OCI-M2 (cell line): ENCODE data around the gene TGM2.
"Not testable (repeated sequence)": the region's sequence is repeated elsewhere in the genome, so short reads cannot be mapped to it uniquely, and the experiment has no call there.

Source experiments
- DNase-seq: peaks from one replicate; lab custom pipeline; 2025; ENCODE audit not compliant: unreplicated experiment; lab: John Stamatoyannopoulos, UW

TGM2 gene

DNA sequence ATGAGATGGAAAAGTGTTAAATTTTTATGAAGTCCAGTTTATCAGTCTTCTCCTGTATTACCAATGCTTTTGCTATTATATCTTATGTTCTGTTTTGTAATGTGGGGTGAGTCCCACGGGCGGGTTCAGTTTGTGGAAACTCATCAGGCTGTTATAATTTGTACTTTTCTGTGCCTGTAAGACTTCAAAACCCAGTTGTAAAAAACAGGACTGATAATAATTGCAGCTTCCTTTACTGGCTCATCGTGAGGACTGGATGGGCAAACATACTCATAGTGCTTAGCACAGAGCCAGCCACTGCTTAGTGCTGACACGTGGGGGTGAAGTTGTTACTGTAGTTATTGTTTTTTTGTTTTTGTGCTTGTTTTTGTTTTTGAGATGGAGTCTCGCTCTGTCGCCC lies 45.6 kb downstream of the TGM2 start:
- no peak for DNase-seq

DNA sequence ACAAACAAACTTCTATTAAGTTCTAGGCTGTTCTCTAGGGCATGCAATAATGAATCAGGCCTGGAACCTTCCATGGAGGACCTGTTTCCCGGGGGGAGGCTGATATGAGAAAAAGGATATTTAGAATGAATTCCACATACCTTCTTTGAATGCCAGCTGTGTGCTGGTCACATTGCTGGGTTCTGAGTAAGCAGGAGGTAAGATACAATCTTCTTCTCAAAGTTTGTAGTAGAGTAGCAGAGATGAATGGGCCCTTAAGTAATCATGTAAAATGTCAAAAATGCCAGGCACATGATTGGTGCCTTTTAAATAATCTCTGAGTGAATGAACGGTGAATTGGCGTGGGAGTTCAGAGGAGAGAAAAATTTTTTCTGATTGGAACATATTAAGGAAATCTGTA lies 47.4 kb downstream of the TGM2 start:
- DNase-seq: no peak

DNA sequence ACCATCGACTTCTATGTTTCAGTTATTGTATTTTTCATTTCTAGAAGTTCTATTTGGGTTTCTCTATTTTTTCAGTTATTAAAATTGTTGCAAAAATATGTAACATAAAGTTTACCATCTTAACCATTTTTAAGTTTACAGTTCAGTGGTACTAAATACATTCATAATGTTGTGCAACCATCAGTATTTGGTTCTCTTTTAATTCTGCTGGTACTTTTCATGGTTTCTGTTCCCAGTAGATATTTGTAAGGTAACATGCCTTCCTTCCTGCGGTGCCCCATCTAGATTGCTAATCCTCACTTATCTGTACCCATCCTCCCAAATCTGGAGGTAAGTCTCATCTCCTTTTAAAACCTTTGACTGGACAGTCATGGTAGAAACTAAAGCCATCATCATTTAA lies 47.9 kb downstream of the TGM2 start:
- no peak for DNase-seq

DNA sequence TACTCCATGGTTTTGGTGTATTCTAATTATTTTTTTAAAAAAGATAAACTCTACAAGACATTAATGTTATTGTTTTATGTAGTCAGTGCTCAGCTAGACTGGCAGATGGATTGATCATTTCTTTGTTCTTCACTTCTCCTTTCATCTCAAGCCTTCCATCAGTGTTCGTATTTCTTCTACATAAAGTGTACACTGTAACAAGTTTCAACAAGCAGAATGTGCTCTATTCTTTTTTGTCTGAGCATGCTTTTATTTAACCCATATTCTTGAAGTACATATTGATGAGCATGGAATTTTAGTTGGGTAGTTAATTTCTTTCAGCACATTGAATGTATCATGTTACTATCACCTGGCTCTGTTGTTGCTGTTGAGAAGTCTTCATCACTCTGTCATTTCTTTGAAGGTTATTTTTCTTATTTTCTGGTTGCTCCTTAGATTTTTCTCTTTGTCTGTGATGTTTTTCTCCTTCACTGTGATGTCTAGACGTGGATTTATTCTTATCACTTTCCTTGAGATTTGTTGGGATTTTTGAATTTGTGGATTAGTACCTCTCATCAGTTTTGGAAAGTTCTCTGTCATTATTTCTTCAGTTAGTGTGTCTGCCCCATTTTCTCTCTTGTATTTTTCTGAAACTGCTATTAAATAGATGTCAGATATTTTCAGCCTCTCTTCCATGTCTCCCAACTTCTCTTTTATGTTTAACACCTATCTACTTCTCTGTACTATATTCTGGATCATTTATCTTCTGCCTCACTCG lies 48.5 kb downstream of the TGM2 start:
- DNase-seq: no peak

DNA sequence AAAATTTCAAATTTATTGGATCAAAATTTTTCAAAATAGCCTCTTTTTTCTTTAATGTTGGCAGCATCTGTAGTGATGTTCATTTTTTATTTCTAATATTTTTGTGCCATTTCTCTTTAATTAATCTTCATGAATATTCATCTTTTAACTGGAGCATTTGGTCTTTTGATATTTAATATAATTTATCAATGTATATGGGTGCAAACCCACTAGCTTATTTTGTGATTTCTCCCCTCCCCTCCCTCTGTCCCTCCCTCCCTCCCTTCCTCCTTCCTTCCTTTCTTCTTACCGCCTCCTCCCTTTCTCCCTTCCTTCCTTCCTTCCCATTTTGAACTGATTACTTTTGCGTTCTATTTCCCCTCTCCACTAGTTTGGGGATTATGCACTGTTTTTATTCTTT lies 49.2 kb downstream of the TGM2 start:
- no peak for DNase-seq

DNA sequence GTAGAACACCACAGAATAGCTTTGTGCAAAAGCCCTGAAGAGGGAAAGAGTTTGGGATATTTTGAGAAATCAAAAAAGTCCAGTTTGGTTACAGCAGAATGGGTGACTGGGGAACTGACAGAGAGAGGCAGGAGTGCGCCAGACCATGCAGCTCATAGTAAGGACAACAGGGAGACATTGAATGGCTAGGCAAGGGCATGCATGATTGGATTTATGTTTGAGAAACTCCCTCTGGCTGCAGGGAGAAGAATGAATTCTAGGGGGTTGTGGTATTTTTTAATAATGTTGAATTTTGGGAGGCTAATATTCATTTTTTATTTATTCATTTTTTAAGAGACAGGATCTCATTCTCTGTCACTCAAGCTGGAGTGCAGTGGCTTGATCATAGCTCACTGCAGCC lies 49.9 kb downstream of the TGM2 start:
- DNase-seq: no peak

DNA sequence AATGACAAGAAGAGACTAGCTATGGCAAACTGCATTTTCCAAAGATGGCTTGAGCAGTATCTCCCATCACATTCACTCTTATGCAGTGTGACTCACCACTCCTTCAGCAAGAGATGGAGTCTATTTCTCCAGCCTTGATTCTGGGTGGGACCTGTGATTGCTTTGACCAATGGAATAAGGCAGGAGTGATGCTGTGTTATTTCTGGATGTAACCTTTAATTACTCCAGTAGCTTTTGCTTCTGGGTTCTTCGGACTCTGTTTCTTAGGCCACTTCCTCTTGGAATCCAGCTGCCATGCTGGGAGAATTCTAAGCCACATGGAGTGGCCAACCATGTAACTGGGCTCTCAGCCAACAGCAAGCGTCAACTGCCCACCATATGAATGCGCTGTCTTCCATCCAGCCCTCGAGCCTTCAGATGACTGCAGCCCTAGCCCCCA lies 50.7 kb downstream of the TGM2 start:
- no peak for DNase-seq

DNA sequence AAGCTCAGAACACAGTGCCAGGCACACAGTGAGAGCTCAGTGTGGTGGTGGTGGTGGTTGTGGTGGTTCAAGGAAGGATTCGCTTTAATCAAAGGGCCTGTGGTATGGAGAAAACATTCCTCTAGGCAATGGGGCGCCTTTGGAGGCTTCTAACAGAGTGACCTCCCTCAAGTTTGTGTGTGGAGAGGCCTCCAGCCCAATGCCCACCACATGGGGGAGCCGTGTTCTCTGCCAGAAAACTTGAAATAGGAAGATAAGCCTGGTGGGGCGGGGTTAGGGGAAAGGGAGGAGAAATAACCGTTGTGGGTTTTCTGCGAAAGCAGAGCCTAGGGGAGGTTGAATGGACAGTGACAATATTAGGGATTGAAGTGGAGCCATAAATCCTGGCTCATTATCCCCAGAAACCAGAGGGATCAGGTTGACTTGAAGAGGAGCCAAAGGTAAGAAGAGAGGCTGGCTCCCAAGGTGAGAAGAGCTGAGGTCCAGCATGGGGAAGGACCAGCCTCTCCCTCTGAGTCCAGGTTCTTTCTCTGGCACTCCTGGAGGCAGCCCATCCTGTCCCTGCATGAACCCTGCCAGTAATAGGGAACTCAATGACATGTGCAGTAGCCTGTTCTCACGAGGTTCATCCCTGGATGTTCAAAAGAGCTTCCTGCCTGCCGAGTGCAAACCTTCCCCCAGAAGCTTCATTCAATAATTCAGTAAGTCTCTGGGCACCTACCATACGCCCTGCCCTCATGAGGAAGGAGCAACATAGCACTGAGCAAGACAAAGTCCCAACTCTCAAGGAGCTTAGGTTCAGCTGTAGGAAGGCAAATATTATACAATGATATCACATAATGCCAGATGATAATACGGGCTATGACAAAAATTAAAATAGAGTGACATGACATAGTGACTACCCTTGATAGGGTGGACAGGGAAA lies 51.4 kb downstream of the TGM2 start:
- DNase-seq: no peak

DNA sequence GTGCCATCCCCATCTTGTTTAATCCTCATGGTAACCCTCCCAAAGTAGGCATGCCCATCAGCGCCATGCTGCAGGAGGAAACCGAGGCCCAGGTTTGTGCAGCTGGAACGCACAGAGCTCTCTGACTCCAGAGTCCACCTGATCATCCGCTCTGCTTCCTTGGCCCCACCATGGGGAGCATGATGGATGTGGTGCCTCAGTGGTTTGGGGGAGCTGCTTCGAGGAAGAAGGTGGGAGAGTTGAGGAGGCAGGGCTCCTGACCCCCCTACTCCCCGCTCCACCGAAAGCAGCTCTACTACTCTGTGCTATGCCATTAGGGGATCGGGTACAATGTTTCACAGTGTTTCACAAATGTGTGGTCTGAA lies 52.2 kb downstream of the TGM2 start:
- no peak for DNase-seq

DNA sequence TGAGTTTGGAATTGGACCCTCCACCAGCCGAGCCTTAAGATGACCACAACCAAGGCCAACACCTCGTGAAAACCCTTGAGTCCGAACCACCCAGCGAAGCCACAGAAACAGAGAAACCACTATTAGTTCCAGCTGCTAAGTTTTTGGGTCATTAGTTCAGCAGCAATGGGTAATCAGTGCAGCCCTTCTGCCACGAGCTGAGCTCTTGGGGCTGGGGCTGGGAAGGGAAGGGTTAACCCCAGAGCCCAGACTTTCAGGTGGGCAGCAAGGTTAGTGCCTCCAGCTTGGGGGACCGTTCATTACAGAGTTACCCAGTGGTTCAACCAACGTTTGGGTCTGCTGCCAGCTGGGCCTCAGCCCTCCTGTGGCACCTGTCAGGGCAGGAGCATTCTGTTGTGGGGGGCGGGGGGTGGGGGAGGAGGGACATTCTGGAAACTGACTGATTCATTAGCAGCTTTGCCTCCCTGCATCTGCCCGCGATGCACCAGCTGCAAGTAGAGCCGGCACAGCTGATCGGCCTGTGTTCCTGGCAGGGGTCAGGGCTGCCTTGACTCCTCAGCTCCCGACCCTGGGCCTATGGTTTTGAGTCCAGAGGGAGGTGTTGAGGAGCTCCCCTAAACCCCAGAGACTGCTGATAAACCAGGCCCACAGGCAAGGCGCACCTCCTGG lies 52.7 kb downstream of the TGM2 start:
- DNase-seq: no peak

DNA sequence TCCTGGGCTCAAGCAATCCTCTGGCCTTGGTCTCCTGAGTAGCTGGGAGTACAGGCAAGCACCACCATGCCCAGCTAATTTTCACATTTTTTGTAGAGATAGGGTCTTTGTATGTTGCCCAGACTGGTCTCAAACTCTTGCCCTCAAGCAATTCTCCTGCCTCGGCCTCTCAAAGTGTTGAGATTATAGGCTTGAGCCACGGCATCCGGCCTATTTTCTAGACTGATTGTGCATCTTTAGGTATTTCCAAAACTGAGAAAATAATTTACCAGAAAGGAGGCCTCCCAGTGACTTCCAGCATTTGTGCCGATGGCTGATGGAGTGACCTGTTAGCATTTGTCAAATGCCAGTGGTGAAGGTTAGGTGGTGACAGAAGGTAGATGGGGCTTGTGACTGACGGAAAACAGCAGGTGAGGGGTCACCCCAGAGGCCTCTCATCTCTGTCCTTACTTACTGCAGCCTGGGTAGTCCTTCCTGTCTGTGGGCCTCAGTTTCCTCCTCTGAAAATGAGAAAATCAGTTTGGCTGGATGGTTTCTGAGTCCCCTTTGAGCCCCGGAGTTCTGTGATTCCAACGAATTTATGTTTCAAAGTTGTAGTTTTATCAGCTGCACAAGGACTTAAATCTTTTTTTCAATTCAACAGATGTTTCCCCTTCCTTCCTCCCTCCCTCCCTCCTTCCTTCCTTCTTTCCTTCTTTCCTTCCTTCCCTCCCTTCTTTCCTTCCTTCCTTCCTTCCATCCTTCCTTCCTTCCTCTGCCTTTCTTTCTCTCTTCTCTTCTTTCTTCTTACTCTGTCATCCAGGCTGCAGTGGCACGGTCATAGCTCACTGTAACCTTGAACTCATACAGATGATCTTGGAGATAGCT lies 53.5 kb downstream of the TGM2 start:
- DNase-seq: no peak

DNA sequence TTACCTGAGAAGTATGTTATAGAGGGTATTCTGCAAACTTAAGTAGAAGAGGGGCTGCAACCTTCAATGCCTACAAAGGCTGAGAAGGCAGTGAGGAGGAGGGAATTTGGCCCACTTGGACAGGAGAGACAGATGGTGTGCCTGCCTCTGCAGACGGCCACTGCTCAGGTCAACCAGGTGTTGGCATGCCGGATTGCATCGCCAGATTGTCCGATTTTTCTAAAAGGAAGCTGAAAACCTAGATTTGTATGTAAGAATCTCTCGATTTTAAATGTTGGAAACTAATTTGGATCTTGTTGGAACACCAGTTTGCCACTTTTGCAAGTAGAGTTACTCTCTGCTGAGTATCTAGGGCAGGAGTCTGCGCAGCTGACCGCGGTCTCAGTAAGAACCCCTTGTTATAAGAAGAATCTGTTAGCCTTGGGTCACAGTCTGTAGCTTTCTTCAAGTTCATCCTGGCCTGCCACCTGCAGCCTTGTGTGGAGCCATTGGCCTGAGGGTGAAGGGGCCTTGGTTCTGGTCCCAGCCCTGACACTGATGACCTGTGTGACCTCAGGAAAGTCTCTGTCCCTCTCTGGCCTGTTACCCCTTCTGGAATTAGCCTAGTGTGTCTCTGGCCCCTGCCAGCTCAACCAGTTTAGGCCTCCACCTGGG lies 54.4 kb downstream of the TGM2 start:
- DNase-seq: no peak

DNA sequence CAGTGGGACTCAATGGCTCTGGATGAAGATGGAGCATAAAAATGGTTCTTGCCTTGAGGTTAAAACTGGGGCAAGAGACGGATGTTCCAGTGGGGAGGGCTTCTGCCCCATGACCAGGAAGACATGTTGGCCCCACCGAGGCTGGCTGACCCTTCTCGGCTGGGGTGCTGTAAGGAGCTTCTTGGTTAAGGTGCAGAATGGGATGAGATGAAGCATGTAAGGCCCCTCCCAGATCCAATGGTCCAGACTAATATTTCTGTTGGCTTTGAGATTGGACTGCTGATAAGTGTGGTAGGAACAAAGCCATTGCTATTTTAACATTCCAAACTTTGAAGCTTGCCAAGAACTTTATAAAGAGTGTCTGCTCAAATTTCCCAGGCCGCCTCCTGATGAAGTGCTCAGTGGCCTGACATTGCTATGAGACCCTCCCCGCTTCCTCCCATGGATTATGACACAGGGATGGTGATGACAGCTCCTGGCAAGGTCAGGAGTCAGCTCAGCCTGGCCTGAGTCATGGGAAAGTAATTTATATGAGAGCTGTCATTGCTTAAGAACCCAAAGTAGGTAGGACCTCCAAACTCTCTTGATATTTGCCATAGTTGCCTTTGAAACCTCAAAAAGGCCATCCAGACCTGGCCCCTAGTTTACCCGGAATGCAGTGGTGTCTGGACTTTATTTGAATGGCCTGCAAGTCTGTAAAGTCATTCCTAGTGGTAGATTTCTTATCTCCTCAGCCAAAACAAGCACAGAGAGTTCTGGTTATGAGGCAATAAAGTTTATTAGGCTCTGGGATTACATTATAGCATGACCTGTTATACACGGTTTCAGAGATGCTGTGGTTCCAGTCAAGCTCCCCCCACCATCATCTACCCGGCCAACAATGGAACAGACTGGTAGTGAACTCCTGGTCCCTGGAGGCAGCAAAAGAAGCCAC lies 55.2 kb downstream of the TGM2 start:
- no peak for DNase-seq

DNA sequence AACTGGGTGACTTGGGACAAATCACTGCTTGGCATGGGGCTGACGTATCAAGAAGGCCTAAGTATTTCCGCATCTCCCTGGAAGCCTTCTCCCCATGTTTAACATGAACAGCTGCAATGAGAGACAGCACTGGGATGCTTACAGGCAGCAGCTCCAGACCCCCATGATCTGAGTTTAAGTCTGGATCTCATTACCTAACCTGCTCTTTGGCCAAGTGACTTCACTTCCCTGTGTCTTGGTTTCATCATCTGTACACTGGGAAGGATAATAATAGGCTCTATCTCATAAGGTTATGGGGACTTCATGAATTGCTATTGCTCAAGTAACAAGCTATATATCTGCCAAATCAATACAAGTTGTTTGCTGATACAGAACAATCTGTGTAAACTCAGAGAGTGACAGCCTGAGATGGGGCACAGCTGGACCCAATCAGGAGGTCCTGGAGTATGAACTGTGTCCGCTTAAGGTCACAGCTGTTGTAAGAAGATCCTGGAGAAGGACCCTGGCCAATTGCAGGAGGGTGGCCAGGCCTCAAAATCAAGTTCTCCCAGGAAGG lies 56.0 kb downstream of the TGM2 start:
- no peak for DNase-seq

DNA sequence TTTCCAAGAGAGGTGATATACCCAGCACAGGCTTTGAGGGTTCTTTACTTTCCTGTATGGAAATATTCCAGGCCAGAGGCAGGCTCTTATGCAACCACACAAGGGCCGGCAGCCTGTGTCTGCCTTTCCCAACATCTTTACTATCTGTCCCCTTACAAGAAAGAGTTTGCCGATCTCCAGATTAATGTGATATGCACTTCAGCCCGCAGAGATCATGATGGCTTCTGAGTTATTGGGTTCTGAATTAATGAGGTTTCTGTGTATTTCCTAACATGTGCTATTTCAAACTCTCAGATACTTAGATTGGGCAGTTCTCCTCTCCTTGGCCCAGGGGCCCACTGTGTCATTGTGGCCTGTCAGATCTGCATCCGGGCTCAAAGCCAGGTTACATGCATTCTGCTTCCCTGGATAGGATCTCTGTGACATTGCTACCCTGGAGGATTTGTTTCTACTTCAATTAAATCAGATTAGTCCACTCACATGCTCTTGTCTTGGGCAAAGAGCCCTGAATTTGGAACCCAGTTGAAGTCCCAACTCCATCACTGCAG lies 56.6 kb downstream of the TGM2 start:
- DNase-seq: no peak

DNA sequence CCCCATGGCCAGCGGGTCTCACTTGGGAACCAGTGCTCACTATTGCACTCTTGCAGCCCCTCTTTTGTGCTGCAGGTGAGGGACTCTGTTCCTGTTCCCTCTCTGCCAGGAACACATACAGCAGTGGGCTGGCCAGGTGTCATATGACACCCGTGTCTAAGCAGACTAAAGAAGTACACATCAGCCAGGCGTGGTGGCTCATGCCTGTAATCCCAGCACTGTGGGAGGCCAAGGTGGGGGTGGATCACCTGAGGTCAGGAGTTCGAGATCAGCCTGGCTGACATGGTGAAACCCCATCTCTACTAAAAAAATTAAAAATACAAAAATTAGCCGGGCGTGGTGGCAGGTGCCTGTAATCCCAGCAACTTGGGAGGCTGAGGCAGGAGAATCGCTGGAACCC lies 57.2 kb downstream of the TGM2 start:
- not testable (repeated sequence) for DNase-seq

DNA sequence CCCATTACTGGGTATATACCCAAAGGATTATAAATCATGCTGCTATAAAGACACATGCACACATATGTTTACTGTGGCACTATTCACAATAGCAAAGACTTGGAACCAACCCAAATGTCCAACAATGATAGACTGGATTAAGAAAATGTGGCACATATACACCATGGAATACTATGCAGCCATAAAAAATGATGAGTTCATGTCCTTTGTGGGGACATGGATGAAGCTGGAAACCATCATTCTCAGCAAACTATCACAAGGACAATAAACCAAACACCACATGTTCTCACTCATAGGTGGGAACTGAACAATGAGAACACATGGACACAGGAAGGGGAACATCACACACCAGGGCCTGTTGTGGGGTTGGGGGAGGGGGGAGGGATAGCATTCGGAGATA lies 57.7 kb downstream of the TGM2 start:
- DNase-seq: not testable (repeated sequence)

DNA sequence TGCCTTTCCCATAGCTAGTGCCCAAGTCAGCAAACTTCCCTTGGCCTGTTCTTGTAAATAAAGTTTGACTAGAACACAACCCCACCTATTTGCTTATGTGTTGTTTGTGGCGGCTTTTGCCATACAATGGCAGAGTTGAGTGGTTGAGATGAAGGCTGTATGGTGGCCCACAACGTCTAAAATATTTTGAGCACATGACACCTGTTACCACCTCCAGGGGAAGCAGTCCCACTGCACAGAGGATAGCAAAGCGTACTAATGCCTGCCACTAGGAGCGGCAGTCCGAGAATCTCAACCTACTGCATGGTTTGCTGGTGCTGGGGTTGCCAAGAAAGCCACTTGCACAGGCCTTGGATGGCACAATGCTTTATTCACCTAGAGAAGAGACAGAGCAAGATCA lies 58.6 kb downstream of the TGM2 start:
- no peak for DNase-seq

DNA sequence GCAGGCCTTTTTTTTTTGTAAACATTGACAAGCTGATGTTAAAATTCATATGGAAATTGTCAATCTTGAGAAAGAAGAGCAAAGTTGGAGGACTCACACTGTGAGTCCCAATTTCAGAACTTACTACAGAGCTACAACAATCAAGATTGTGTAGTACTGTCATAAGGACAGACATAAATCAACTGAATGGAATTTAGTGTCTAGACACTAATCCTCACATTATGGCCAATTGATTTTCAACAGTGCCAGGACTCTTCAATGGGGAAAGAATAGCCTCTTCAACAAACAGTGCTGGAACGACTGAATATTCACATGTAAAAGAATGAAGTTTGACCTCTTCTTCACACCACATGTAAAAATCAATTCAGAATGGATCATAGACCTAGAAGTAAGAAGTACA lies 60.8 kb downstream of the TGM2 start:
- DNase-seq: no peak
